Lung (tissue), 12 donors: ENCODE data around the gene XRN1. TPM values are rescaled to one million over a fixed set of nuclear protein-coding genes. Genes with fewer than 3 reads are reported as not detected.

ENCODE experiments used
- ATAC-seq: fragments of 200-7000 bp; cut with Tn5 transposase; one replicate; pipeline ENCODE4 v1.9.1; 2020; ENCODE audit warnings: moderate number of reproducible peaks; ENCODE audit not compliant: insufficient read depth, low FRiP score
- DNase-seq, 3 donors: peaks; one replicate each; pipeline ENCODE4 v3.0.0-alpha.2; 2013 to 2017
- H3K27ac ChIP-seq, 2 donors: one replicate each; pipeline ENCODE4 v1.5.1; 2013; ENCODE audit warnings: mild to moderate bottlenecking in 2 of 2, moderate library complexity in 2 of 2, control low read depth in 1 of 2, inconsistent platforms in 1 of 2, low read depth in 1 of 2, low read length in 1 of 2
- H3K27me3 ChIP-seq, 3 donors: one replicate each; pipeline ENCODE4 v1.5.1; 2013; ENCODE audit warnings: low read length in 2 of 3; ENCODE audit not compliant: control insufficient read depth in 3 of 3, insufficient read depth in 3 of 3
- H3K36me3 ChIP-seq, 4 donors: one replicate each; pipeline ENCODE4 v1.5.1; 2013; ENCODE audit warnings: low read length in 4 of 4, mild to moderate bottlenecking in 1 of 4, moderate library complexity in 1 of 4; ENCODE audit not compliant: control insufficient read depth in 4 of 4, insufficient read depth in 4 of 4
- H3K4me1 ChIP-seq, 5 donors: one replicate each; pipeline ENCODE4 v1.5.1; 2013; ENCODE audit warnings: low read length in 5 of 5, mild to moderate bottlenecking in 2 of 5, moderate library complexity in 1 of 5; ENCODE audit not compliant: control insufficient read depth in 5 of 5, insufficient read depth in 5 of 5
- H3K4me3 ChIP-seq: one replicate; pipeline ENCODE4 v1.5.1; 2013; ENCODE audit warnings: mild to moderate bottlenecking, control low read depth, moderate library complexity
- H3K9ac ChIP-seq, 2 donors: one replicate each; pipeline ENCODE4 v1.5.1; 2013; ENCODE audit warnings: low read length in 2 of 2, control low read depth in 1 of 2; ENCODE audit not compliant: insufficient read depth in 1 of 2
- H3K9me3 ChIP-seq, 4 donors: one replicate each; pipeline ENCODE4 v1.5.1; 2013; ENCODE audit warnings: low read length in 3 of 4, mild to moderate bottlenecking in 1 of 4, moderate library complexity in 1 of 4; ENCODE audit not compliant: control insufficient read depth in 4 of 4, insufficient read depth in 3 of 4
- WGBS, 2 donors: extraction: QIAGEN DNeasy Blood & Tissue Kit; methylation state at CpG; one replicate each; pipeline ENCODE4 v1.1.7; 2013; 5-methylcytosine and 5-hydroxymethylcytosine counted together
- polyA plus RNA-seq, 2 donors: library from polyadenylated mRNA; stranded (reverse); fragments of 200-250 nt; gene quantifications; one replicate each; pipeline ENCODE4 v1.2.1, GENCODE V29; 2013
- total RNA-seq, 2 donors: library from RNA; depleted of rRNA in 1 of 2; stranded (reverse); fragments of >200 nt in 1 of 2; gene quantifications; one replicate each; pipeline ENCODE4 v1.2.1, GENCODE V29; 2014 to 2021
- TF ChIP-seq, protein P1 (sequence below): IDR thresholded peaks from 2 replicates; pipeline ENCODE4 v1.5.1; 2012; ENCODE audit warnings: mild to moderate bottlenecking; ENCODE audit errors: control extremely low read depth, extremely low read depth
- donor health status: control.
- donor health status: control.
- donor health status: Bipolar disorder and iron deficiency.
- donor health status: healthy.
- donor health status: DM: yes; HTN: yes; CAD: no.

XRN1 gene
- total and polyA plus RNA-seq, 4 donors = 4.9 to 147 (median 18.5) TPM

DNA sequence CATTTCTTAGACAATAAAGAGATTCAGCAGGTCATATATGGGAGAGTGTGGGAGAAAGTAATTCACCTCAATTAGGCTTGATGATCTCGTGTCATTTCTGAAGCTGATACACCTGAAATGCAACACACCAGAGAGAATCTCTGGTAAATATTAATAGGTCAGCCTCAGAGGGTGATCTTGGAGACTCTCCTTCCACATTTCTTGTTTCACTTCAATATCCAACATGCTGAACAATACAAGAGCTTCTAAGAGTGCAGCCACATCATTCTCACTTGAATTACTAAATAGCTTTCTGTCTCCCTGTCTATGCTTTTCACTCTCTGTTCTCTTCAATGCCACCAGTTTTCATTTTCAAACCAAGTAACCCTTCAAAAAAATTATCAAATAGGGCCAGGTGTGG is 151.3 kb downstream of the XRN1 start:
- Histone ChIP-seq H3K9ac (no peak overlapping the region), H3K27ac (no peak overlapping the region), H3K27me3 (no peaks in the 10 kb centered on the region), H3K9me3 (no peaks in the 10 kb centered on the region), H3K4me1 (no peaks in the 10 kb centered on the region), H3K4me3 (no peak overlapping the region), H3K36me3 (no peaks in the 10 kb centered on the region)
- WGBS, 2 donors = 92 to 93% methylated on average over 1 of the region's 1 CpG
- ATAC-seq = no peak
- no peak for DNase-seq
- TF ChIP-seq, protein P1, sequence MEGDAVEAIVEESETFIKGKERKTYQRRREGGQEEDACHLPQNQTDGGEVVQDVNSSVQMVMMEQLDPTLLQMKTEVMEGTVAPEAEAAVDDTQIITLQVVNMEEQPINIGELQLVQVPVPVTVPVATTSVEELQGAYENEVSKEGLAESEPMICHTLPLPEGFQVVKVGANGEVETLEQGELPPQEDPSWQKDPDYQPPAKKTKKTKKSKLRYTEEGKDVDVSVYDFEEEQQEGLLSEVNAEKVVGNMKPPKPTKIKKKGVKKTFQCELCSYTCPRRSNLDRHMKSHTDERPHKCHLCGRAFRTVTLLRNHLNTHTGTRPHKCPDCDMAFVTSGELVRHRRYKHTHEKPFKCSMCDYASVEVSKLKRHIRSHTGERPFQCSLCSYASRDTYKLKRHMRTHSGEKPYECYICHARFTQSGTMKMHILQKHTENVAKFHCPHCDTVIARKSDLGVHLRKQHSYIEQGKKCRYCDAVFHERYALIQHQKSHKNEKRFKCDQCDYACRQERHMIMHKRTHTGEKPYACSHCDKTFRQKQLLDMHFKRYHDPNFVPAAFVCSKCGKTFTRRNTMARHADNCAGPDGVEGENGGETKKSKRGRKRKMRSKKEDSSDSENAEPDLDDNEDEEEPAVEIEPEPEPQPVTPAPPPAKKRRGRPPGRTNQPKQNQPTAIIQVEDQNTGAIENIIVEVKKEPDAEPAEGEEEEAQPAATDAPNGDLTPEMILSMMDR = no peak

DNA sequence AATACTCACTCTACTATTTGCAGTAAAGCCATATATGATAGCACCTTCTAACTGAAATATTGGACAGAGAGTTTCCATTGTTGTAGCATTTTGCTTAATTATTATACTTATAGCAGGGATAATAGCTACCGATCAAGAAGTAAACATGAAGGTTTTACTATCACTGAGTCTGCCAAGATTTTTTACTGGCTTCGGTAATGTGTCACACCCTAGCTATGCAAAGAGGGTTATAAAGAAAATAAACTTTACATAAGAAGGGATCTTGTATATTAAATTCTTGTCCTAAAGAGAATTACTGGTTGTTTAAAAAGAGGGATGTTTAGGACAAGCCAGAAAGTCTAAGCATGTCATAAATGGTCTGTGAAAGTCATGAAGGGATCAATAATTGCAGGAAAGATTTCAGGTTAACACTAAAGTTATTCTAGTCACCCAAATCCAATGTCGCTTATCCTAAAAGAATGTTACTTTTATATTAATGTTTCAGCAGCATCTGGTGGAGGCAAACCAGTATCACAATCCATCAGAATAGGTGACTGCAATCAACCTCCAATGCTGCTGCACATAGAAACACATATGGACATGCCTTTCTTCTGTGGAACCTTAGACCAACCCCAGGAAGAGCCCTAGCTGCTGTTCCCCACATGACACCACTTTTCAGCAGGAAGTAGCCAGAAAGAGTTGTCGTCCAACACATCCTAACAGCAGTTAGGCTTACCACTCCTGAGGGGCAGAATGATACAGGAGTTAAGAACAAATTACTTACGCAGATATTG is 159.8 kb downstream of the XRN1 start:
- Histone ChIP-seq H3K9ac (no peak overlapping the region), H3K4me3 (no peak overlapping the region), H3K9me3 (peaks cover 0 to 6% (median 4%) of the 10 kb centered on the region in 4 donors), H3K27me3 (no peaks in the 10 kb centered on the region), H3K36me3 (no peaks in the 10 kb centered on the region), H3K27ac (no peak overlapping the region), H3K4me1 (no peaks in the 10 kb centered on the region)
- DNase-seq (no peak), ATAC-seq (no peak)
- TF ChIP-seq, protein P1 = no peak
- WGBS, 2 donors = 95 to 98% methylated on average over 5 of the region's 5 CpGs

DNA sequence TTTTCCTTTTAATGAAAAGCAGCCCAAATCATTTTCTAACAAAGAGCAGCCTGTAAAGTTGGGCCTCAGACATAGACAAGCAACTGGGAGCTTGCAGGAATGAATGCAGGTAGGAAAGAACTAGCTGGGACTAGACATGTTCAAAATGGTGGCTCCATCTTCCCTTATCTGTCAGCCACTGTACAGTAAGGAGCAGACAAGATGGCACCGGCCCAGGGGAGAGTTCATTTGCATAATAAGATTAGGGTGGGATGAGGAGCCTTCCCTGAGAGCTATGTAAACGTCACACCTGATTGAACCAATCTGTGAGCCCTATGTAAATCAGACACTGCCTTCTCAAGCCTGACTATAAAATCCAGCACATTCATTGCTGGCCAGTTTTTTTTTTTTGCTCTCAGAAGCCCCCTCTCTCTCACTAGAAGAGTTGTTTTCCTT is 162.7 kb downstream of the XRN1 start:
- 71 to 75% methylated on average over 2 of the region's 2 CpGs for WGBS, 2 donors
- DNase-seq (no peak), ATAC-seq (no peak)
- H3K4me1 ChIP-seq = no peaks in the 10 kb centered on the region
- no peaks in the 10 kb centered on the region for H3K36me3 ChIP-seq
- no peak overlapping the region for H3K27ac ChIP-seq
- no peak overlapping the region for H3K9ac ChIP-seq
- H3K4me3 ChIP-seq = no peak overlapping the region
- H3K27me3 ChIP-seq = no peaks in the 10 kb centered on the region
- TF ChIP-seq, protein P1 = no peak
- peaks cover 0 to 6% (median 3%) of the 10 kb centered on the region in 4 donors for H3K9me3 ChIP-seq

DNA sequence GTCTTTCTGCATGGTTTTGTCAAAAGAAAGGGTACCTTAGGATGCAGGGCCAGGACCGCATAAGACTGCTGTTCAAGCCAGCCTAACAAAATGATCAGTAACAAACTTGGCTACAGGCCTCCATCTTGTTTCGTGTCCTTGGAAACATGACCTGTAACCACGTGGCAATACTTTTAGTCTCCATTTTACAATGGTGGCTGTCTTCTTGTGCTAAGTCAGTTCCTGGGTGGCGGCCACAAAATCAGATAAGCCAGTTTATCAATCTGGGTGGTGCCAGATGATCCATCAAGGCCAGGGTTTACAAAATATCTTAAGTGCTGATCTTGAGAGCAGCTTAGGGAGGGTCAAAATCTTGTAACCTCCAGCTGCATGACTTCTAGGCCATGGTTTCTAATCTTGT is 165.3 kb downstream of the XRN1 start:
- Histone ChIP-seq H3K27ac (no peak overlapping the region), H3K4me3 (no peak overlapping the region), H3K9me3 (no peaks in the 10 kb centered on the region), H3K4me1 (no peaks in the 10 kb centered on the region), H3K9ac (no peak overlapping the region), H3K27me3 (no peaks in the 10 kb centered on the region), H3K36me3 (no peaks in the 10 kb centered on the region)
- 88 to 94% methylated on average over 4 of the region's 4 CpGs for WGBS, 2 donors
- ATAC-seq = no peak
- TF ChIP-seq, protein P1 = no peak
- no peak for DNase-seq
